ENCODE results near the gene KCNF1.

DNA sequence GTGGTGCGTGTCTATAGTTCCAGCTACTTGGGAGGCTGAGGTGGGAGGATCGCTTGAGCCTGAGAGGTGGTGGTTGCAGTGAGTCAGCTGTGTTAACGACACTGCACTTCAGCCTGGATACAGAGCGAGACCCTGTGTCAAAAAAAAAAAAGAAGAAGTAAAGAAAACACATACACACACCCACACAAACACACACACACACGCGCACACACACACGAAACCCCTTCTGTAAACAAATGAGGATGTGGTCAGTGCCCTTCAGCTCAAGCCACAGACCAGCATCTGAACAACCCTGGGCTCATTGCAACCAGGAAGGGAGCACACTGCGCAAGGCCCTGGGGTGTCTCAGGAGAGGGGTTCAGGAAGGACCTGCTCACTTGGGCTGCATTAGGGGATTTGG is 47.9 kb upstream of the KCNF1 start:
- TF ChIP-seq, protein P1, sequence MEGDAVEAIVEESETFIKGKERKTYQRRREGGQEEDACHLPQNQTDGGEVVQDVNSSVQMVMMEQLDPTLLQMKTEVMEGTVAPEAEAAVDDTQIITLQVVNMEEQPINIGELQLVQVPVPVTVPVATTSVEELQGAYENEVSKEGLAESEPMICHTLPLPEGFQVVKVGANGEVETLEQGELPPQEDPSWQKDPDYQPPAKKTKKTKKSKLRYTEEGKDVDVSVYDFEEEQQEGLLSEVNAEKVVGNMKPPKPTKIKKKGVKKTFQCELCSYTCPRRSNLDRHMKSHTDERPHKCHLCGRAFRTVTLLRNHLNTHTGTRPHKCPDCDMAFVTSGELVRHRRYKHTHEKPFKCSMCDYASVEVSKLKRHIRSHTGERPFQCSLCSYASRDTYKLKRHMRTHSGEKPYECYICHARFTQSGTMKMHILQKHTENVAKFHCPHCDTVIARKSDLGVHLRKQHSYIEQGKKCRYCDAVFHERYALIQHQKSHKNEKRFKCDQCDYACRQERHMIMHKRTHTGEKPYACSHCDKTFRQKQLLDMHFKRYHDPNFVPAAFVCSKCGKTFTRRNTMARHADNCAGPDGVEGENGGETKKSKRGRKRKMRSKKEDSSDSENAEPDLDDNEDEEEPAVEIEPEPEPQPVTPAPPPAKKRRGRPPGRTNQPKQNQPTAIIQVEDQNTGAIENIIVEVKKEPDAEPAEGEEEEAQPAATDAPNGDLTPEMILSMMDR (IDR thresholded peaks at IDR 0.05; ENCODE audit: insufficient read depth, low read depth, low read length) = no peak
- TF ChIP-seq EZH2 (IDR thresholded peaks at IDR 0.05; ENCODE audit: insufficient read depth, low read length) = no peak
